Lung (tissue), 12 donors: ENCODE results near the gene BCL2. TPM values are rescaled to one million over a fixed set of nuclear protein-coding genes. Genes with fewer than 3 reads are reported as not detected.

ENCODE experiments used
- ATAC-seq: fragments of 200-7000 bp; cut with Tn5 transposase; one replicate; pipeline ENCODE4 v1.9.1; 2020; ENCODE audit warnings: moderate number of reproducible peaks; ENCODE audit not compliant: insufficient read depth, low FRiP score
- DNase-seq, 3 donors: peaks; one replicate each; pipeline ENCODE4 v3.0.0-alpha.2; 2013 to 2017
- H3K27ac ChIP-seq, 2 donors: one replicate each; pipeline ENCODE4 v1.5.1; 2013; ENCODE audit warnings: mild to moderate bottlenecking in 2 of 2, moderate library complexity in 2 of 2, control low read depth in 1 of 2, inconsistent platforms in 1 of 2, low read depth in 1 of 2, low read length in 1 of 2
- H3K27me3 ChIP-seq, 3 donors: one replicate each; pipeline ENCODE4 v1.5.1; 2013; ENCODE audit warnings: low read length in 2 of 3; ENCODE audit not compliant: control insufficient read depth in 3 of 3, insufficient read depth in 3 of 3
- H3K36me3 ChIP-seq, 4 donors: one replicate each; pipeline ENCODE4 v1.5.1; 2013; ENCODE audit warnings: low read length in 4 of 4, mild to moderate bottlenecking in 1 of 4, moderate library complexity in 1 of 4; ENCODE audit not compliant: control insufficient read depth in 4 of 4, insufficient read depth in 4 of 4
- H3K4me1 ChIP-seq, 5 donors: one replicate each; pipeline ENCODE4 v1.5.1; 2013; ENCODE audit warnings: low read length in 5 of 5, mild to moderate bottlenecking in 2 of 5, moderate library complexity in 1 of 5; ENCODE audit not compliant: control insufficient read depth in 5 of 5, insufficient read depth in 5 of 5
- H3K4me3 ChIP-seq: one replicate; pipeline ENCODE4 v1.5.1; 2013; ENCODE audit warnings: mild to moderate bottlenecking, control low read depth, moderate library complexity
- H3K9ac ChIP-seq, 2 donors: one replicate each; pipeline ENCODE4 v1.5.1; 2013; ENCODE audit warnings: low read length in 2 of 2, control low read depth in 1 of 2; ENCODE audit not compliant: insufficient read depth in 1 of 2
- H3K9me3 ChIP-seq, 4 donors: one replicate each; pipeline ENCODE4 v1.5.1; 2013; ENCODE audit warnings: low read length in 3 of 4, mild to moderate bottlenecking in 1 of 4, moderate library complexity in 1 of 4; ENCODE audit not compliant: control insufficient read depth in 4 of 4, insufficient read depth in 3 of 4
- WGBS, 2 donors: extraction: QIAGEN DNeasy Blood & Tissue Kit; methylation state at CpG; one replicate each; pipeline ENCODE4 v1.1.7; 2013; 5-methylcytosine and 5-hydroxymethylcytosine counted together
- polyA plus RNA-seq, 2 donors: library from polyadenylated mRNA; stranded (reverse); fragments of 200-250 nt; gene quantifications; one replicate each; pipeline ENCODE4 v1.2.1, GENCODE V29; 2013
- total RNA-seq, 2 donors: library from RNA; depleted of rRNA in 1 of 2; stranded (reverse); fragments of >200 nt in 1 of 2; gene quantifications; one replicate each; pipeline ENCODE4 v1.2.1, GENCODE V29; 2014 to 2021
- TF ChIP-seq, protein P1 (sequence below): IDR thresholded peaks from 2 replicates; pipeline ENCODE4 v1.5.1; 2012; ENCODE audit warnings: mild to moderate bottlenecking; ENCODE audit errors: control extremely low read depth, extremely low read depth
- donor health status: control.
- donor health status: control.
- donor health status: Bipolar disorder and iron deficiency.
- donor health status: healthy.
- donor health status: DM: yes; HTN: yes; CAD: no.

Gene BCL2
- total and polyA plus RNA-seq, 4 donors = 1.5 to 30.9 (median 5.3) TPM

DNA sequence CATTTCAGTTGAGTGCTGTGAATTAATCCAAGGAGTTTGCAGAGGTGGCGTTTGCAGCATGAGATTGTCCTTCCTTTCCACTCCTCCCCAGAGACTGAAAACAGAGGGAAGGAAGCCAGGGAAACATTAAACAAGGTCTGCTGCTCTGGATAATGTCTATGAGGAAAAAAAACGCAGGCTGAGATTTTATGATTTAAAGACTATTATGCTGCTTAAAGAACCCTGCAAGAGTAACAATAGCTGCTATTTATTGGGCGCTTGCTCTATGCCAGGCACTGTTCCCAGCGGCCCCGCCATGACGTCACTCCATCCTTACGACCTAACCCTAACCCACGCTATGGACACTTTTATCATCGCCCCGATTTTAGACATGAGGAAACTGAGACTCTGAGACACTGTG, 222.4 kb downstream of the BCL2 start:
- DNase-seq = no peak
- ATAC-seq = no peak

DNA sequence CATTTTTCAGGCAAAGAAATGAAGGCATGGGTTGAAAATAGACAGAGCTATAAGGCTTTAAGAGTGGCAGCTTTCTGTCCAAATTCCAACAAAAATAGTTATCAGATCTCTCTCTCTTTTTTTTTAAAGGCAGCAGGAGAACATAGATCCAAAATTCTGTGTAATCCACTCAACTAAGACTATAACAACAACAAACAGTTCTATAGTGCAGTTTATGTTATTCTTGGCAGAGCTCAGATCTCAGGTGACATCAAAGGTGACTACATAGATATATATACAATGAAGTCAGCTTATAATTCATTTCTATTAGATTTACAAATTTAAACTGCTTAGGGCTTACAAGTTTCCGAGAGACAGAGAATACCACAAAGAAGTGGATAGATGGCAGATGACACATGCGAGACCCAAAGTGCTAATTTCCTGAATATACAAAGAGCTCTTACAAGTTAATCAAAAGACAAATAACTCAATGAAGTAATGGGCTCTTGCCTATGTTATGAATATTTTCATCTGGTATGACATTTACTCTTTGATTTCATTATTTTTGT, 223.2 kb downstream of the BCL2 start:
- ATAC-seq = no peak
- 79 to 85% methylated on average over 2 of the region's 2 CpGs for WGBS, 2 donors
- TF ChIP-seq, protein P1, sequence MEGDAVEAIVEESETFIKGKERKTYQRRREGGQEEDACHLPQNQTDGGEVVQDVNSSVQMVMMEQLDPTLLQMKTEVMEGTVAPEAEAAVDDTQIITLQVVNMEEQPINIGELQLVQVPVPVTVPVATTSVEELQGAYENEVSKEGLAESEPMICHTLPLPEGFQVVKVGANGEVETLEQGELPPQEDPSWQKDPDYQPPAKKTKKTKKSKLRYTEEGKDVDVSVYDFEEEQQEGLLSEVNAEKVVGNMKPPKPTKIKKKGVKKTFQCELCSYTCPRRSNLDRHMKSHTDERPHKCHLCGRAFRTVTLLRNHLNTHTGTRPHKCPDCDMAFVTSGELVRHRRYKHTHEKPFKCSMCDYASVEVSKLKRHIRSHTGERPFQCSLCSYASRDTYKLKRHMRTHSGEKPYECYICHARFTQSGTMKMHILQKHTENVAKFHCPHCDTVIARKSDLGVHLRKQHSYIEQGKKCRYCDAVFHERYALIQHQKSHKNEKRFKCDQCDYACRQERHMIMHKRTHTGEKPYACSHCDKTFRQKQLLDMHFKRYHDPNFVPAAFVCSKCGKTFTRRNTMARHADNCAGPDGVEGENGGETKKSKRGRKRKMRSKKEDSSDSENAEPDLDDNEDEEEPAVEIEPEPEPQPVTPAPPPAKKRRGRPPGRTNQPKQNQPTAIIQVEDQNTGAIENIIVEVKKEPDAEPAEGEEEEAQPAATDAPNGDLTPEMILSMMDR = no peak

More for the DNA sequence above, 222.4 kb downstream of the BCL2 start:
- H3K27ac ChIP-seq = no peak overlapping the region
- no peak overlapping the region for H3K9ac ChIP-seq
- no peaks in the 10 kb centered on the region for H3K9me3 ChIP-seq
- TF ChIP-seq, protein P1 = no peak
- H3K4me3 ChIP-seq = no peak overlapping the region
- no peaks in the 10 kb centered on the region for H3K27me3 ChIP-seq
- 56 to 72% methylated on average over 10 of the region's 10 CpGs for WGBS, 2 donors
- H3K4me1 ChIP-seq = peaks cover 0 to 10% (median 0%) of the 10 kb centered on the region in 5 donors
- H3K36me3 ChIP-seq = no peaks in the 10 kb centered on the region

DNA sequence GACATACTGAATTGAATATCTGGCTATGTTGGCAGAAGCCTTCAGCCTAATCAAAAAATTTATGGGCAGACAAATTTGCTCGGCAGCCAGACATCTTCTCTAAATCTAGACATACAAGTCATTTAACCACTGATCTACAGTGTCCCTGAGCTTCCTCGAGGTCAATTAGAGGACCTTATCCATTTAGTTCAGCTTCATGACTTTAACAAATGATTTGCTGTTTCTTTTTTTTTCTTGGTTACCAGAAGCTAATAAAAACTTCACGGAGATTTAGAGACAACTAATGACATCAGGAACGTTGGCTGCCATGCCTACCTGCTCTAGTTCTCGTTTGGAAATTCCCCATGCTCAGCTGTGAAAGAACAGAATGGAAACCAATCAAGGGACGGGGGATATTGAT, 223.8 kb downstream of the BCL2 start:
- ATAC-seq (no peak), DNase-seq (no peak)
- H3K4me3 ChIP-seq = no peak overlapping the region
- H3K9me3 ChIP-seq = peaks cover 0 to 3% (median 0%) of the 10 kb centered on the region in 4 donors
- H3K27me3 ChIP-seq = no peaks in the 10 kb centered on the region
- H3K9ac ChIP-seq = no peak overlapping the region
- no peaks in the 10 kb centered on the region for H3K36me3 ChIP-seq
- peaks cover 0 to 15% (median 0%) of the 10 kb centered on the region in 5 donors for H3K4me1 ChIP-seq
- TF ChIP-seq, protein P1 = no peak
- no peak overlapping the region for H3K27ac ChIP-seq
- 74 to 85% methylated on average over 6 of the region's 6 CpGs for WGBS, 2 donors

More for the DNA sequence above, 223.2 kb downstream of the BCL2 start:
- H3K4me1 ChIP-seq = peaks cover 0 to 15% (median 0%) of the 10 kb centered on the region in 5 donors
- H3K36me3 ChIP-seq = no peaks in the 10 kb centered on the region
- H3K9me3 ChIP-seq = peaks cover 0 to 3% (median 0%) of the 10 kb centered on the region in 4 donors
- no peak overlapping the region for H3K4me3 ChIP-seq
- DNase-seq = no peak
- no peak overlapping the region for H3K27ac ChIP-seq
- H3K9ac ChIP-seq = no peak overlapping the region
- no peaks in the 10 kb centered on the region for H3K27me3 ChIP-seq
